ENCODE data around the gene BCL11B. TPM values are rescaled to one million over a fixed set of nuclear protein-coding genes. Genes with fewer than 3 reads are reported as not detected.

Gene BCL11B
- total and polyA plus RNA-seq, 4 donors: 0.20 to 2.3 (median 0.66) TPM

DNA sequence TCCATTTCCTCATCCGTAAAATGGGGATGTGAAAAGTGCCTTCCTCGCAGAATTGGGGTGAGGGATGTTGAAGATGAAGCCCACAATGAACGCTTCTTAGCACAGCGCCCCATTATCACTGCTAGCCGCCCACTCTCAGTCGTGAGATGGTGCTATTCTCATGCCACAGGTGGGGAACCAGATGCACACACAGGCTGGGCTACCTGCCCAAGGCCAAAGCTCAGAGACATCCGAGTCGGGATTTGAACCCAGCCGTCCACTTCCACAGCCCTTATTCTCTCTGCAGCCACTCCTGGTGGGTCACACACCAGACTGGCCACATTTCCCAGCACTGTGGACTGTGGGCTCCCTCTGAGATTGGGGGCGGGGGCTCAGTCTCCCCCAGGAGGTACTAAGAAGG lies 55.8 kb downstream of the BCL11B start:
- Histone ChIP-seq H3K4me1 (ENCODE audit: control insufficient read depth in 5 of 5, insufficient read depth in 5 of 5, low read length in 5 of 5) (peaks cover 0 to 30% (median 4%) of the 10 kb centered on the region in 5 donors), H3K4me3 (no peak overlapping the region), H3K27me3 (ENCODE audit: control insufficient read depth in 3 of 3, insufficient read depth in 3 of 3, low read length in 2 of 3) (no peaks in the 10 kb centered on the region), H3K9me3 (ENCODE audit: control insufficient read depth in 4 of 4, insufficient read depth in 3 of 4, low read length in 3 of 4) (peaks cover 0 to 3% (median 0%) of the 10 kb centered on the region in 4 donors), H3K9ac (ENCODE audit: insufficient read depth in 1 of 2, low read length in 2 of 2) (peak overlapping the region in 1 of 2 donors; percentile 38), H3K36me3 (ENCODE audit: control insufficient read depth in 4 of 4, insufficient read depth in 4 of 4, low read length in 4 of 4) (no peaks in the 10 kb centered on the region), H3K27ac (ENCODE audit: low read depth in 1 of 2, low read length in 1 of 2) (no peak overlapping the region)
- DNase-seq (no peak), ATAC-seq (ENCODE audit: insufficient read depth, low FRiP score) (no peak)
- TF ChIP-seq, protein P1, sequence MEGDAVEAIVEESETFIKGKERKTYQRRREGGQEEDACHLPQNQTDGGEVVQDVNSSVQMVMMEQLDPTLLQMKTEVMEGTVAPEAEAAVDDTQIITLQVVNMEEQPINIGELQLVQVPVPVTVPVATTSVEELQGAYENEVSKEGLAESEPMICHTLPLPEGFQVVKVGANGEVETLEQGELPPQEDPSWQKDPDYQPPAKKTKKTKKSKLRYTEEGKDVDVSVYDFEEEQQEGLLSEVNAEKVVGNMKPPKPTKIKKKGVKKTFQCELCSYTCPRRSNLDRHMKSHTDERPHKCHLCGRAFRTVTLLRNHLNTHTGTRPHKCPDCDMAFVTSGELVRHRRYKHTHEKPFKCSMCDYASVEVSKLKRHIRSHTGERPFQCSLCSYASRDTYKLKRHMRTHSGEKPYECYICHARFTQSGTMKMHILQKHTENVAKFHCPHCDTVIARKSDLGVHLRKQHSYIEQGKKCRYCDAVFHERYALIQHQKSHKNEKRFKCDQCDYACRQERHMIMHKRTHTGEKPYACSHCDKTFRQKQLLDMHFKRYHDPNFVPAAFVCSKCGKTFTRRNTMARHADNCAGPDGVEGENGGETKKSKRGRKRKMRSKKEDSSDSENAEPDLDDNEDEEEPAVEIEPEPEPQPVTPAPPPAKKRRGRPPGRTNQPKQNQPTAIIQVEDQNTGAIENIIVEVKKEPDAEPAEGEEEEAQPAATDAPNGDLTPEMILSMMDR (IDR thresholded peaks at IDR 0.05; ENCODE audit: control extremely low read depth, extremely low read depth): no peak
- WGBS, 2 donors: 89 to 96% methylated on average over 10 of the region's 10 CpGs

DNA sequence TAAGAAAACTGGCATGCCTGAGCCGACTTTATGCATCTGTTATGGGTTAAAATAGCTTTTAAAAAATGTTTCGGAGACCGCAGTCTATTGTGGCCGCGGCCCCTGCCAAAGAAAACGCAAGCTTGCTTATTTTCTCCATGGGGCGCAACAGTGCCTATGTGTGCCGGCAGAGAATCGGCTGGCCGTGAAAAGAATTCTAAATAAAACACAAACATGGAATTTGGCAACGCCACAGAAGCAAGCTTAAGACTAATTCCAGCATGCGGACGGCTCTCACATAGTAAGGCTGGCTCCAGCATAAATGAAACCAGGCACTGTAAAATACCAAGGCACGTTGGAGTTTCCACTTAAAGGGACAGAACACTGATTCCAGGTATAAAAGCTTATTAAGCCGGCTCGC lies 56.7 kb downstream of the BCL11B start:
- Histone ChIP-seq H3K4me3 (no peak overlapping the region), H3K36me3 (ENCODE audit: control insufficient read depth in 4 of 4, insufficient read depth in 4 of 4, low read length in 4 of 4) (no peaks in the 10 kb centered on the region), H3K9me3 (ENCODE audit: control insufficient read depth in 4 of 4, insufficient read depth in 3 of 4, low read length in 3 of 4) (peaks cover 0 to 3% (median 0%) of the 10 kb centered on the region in 4 donors), H3K27me3 (ENCODE audit: control insufficient read depth in 3 of 3, insufficient read depth in 3 of 3, low read length in 2 of 3) (no peaks in the 10 kb centered on the region), H3K4me1 (ENCODE audit: control insufficient read depth in 5 of 5, insufficient read depth in 5 of 5, low read length in 5 of 5) (peaks cover 0 to 30% (median 4%) of the 10 kb centered on the region in 5 donors), H3K27ac (ENCODE audit: low read depth in 1 of 2, low read length in 1 of 2) (no peak overlapping the region), H3K9ac (ENCODE audit: insufficient read depth in 1 of 2, low read length in 2 of 2) (no peak overlapping the region)
- ATAC-seq (ENCODE audit: insufficient read depth, low FRiP score): no peak
- 49 to 72% methylated on average over 16 of the region's 16 CpGs for WGBS, 2 donors
- DNase-seq: peak; percentile 83 to 94 (median 93)
- TF ChIP-seq, protein P1 (IDR thresholded peaks at IDR 0.05; ENCODE audit: control extremely low read depth, extremely low read depth): no peak

DNA sequence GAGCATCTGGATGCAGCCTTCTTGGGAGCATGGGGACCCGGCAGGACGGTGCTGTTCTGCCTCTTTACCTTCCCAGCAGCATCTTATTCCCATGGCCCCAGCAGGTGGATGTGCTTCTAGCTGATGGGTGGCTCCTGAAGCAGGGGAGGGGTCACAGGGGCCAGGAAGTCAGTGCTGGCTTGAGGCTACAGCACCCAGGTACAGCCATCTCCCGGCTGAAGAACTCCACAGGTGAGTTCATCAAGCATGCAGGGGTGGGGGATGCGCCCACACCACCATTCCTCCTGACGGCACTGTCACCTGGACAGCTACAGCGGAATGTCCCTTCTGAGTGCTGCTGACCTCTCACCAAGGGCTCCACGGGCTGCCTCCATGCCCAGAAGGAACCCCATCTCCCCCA lies 57.3 kb downstream of the BCL11B start:
- DNase-seq (no peak), ATAC-seq (ENCODE audit: insufficient read depth, low FRiP score) (no peak)
- Histone ChIP-seq H3K9me3 (ENCODE audit: control insufficient read depth in 4 of 4, insufficient read depth in 3 of 4, low read length in 3 of 4) (peaks cover 0 to 3% (median 0%) of the 10 kb centered on the region in 4 donors), H3K27me3 (ENCODE audit: control insufficient read depth in 3 of 3, insufficient read depth in 3 of 3, low read length in 2 of 3) (no peaks in the 10 kb centered on the region), H3K36me3 (ENCODE audit: control insufficient read depth in 4 of 4, insufficient read depth in 4 of 4, low read length in 4 of 4) (no peaks in the 10 kb centered on the region), H3K4me3 (no peak overlapping the region), H3K9ac (ENCODE audit: insufficient read depth in 1 of 2, low read length in 2 of 2) (no peak overlapping the region), H3K27ac (ENCODE audit: low read depth in 1 of 2, low read length in 1 of 2) (no peak overlapping the region), H3K4me1 (ENCODE audit: control insufficient read depth in 5 of 5, insufficient read depth in 5 of 5, low read length in 5 of 5) (peaks cover 0 to 30% (median 4%) of the 10 kb centered on the region in 5 donors)
- TF ChIP-seq, protein P1 (IDR thresholded peaks at IDR 0.05; ENCODE audit: control extremely low read depth, extremely low read depth): no peak
- 77 to 78% methylated on average over 7 of the region's 7 CpGs for WGBS, 2 donors

DNA sequence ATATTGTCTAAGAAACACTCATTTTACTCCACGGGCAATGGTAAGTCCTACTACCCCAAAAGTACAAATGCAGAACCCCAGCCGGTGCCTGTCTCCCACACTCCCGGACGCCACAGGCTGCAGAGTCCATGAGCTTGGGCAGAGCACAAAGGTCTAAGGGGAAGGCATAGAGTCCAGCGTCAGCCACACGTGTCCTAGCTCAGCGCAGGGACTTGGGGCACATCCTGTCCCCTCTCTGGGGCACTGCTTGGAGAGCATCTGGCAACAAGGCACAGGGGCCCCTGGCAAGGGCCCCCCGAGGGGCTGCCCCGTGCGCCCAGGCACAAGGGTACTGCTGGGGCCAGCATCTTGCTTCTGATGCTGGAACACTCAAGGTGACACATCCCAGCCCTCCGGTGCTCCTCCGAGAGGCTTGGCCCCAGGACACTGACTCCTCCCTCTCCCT lies 58.4 kb downstream of the BCL11B start:
- TF ChIP-seq, protein P1 (IDR thresholded peaks at IDR 0.05; ENCODE audit: control extremely low read depth, extremely low read depth): no peak
- no peaks in the 10 kb centered on the region for H3K27me3 ChIP-seq (ENCODE audit: control insufficient read depth in 3 of 3, insufficient read depth in 3 of 3, low read length in 2 of 3)

More for the DNA sequence above, 58.4 kb downstream of the BCL11B start:
- 67 to 75% methylated on average over 12 of the region's 12 CpGs for whole genome bisulfite sequencing, 2 donors
- ATAC-seq (ENCODE audit: insufficient read depth, low FRiP score) (no peak), DNase-seq (peak; percentile 51 to 61 (median 53))
- Histone ChIP-seq H3K9me3 (ENCODE audit: control insufficient read depth in 4 of 4, insufficient read depth in 3 of 4, low read length in 3 of 4) (peaks cover 0 to 3% (median 0%) of the 10 kb centered on the region in 4 donors), H3K4me3 (no peak overlapping the region), H3K9ac (ENCODE audit: insufficient read depth in 1 of 2, low read length in 2 of 2) (no peak overlapping the region), H3K36me3 (ENCODE audit: control insufficient read depth in 4 of 4, insufficient read depth in 4 of 4, low read length in 4 of 4) (no peaks in the 10 kb centered on the region), H3K4me1 (ENCODE audit: control insufficient read depth in 5 of 5, insufficient read depth in 5 of 5, low read length in 5 of 5) (peaks cover 0 to 33% (median 4%) of the 10 kb centered on the region in 5 donors), H3K27ac (ENCODE audit: low read depth in 1 of 2, low read length in 1 of 2) (no peak overlapping the region)

All from lung (tissue), 12 donors.